ENCODE results near the gene PLD4.

The PLD4 gene

GRCh38 chr14:104978746-104979691, 54.3 kb downstream of the PLD4 start:
- no peak for TF ChIP-seq CTCF (IDR thresholded peaks at IDR 0.05; ENCODE audit: low read depth, low read length, missing control alignments)
- no peak for DNase-seq (ENCODE audit: low read depth)
- peak overlapping the region; percentile 30 for H3K4me3 ChIP-seq (ENCODE audit: low read depth, low read length)
- in situ Hi-C loops (cut with HindIII; ENCODE audit: low sequenced_read_pairs): no loop called here

GRCh38 chr14:104979758-104980610, 55.3 kb downstream of the PLD4 start:
- no peak for TF ChIP-seq CTCF (IDR thresholded peaks at IDR 0.05; ENCODE audit: low read depth, low read length, missing control alignments)
- DNase-seq (ENCODE audit: low read depth): no peak
- no peak overlapping the region for H3K4me3 ChIP-seq (ENCODE audit: low read depth, low read length)
- in situ Hi-C loops (cut with HindIII; ENCODE audit: low sequenced_read_pairs): no loop called here

GRCh38 chr14:104980611-104981531, 56.2 kb downstream of the PLD4 start:
- in situ Hi-C loops (cut with HindIII; ENCODE audit: low sequenced_read_pairs): no loop called here
- TF ChIP-seq CTCF (IDR thresholded peaks at IDR 0.05; ENCODE audit: low read depth, low read length, missing control alignments): no peak
- H3K4me3 ChIP-seq (ENCODE audit: low read depth, low read length): no peak overlapping the region
- no peak for DNase-seq (ENCODE audit: low read depth)

GRCh38 chr14:104981699-104982541, 57.2 kb downstream of the PLD4 start:
- TF ChIP-seq CTCF (IDR thresholded peaks at IDR 0.05; ENCODE audit: low read depth, low read length, missing control alignments): no peak
- no peak overlapping the region for H3K4me3 ChIP-seq (ENCODE audit: low read depth, low read length)
- no peak for DNase-seq (ENCODE audit: low read depth)
- in situ Hi-C loops (cut with HindIII; ENCODE audit: low sequenced_read_pairs): no loop called here

GRCh38 chr14:104982548-104983230, 58.0 kb downstream of the PLD4 start:
- no peak for TF ChIP-seq CTCF (IDR thresholded peaks at IDR 0.05; ENCODE audit: low read depth, low read length, missing control alignments)
- in situ Hi-C loops (cut with HindIII; ENCODE audit: low sequenced_read_pairs): no loop called here
- H3K4me3 ChIP-seq (ENCODE audit: low read depth, low read length): no peak overlapping the region
- DNase-seq (ENCODE audit: low read depth): no peak

Measured in astrocyte of the cerebellum (primary cell).